C4-2B (cell line): ENCODE results near the gene ZFAND5.

Experiments used
- CTCF ChIP-seq: fragments of 450-650 bp; conservative IDR thresholded peaks from 2 replicates; pipeline ENCODE4 v1.5.1; 2017; ENCODE audit warnings: mild to moderate bottlenecking
- ZFX ChIP-seq: fragments of 450-650 bp; IDR thresholded peaks from 2 replicates; pipeline ENCODE4 v1.6.1; 2017

GRCh38 chr9:72377041-72377440 lies 12.0 kb upstream of the ZFAND5 start:
- TF ChIP-seq CTCF, result no peak
- no peak for TF ChIP-seq ZFX
